GM19463 (cell line): ENCODE data around the gene AQP12B.
"Not testable (repeated sequence)": the region's sequence is repeated elsewhere in the genome, so short reads cannot be mapped to it uniquely, and the experiment has no call there.

Experiments used
- ATAC-seq: cut with Tn5 transposase; IDR thresholded peaks from one replicate; pipeline ENCODE4 v1.9.1; 2021; ENCODE audit warnings: mild to moderate bottlenecking, moderate library complexity; ENCODE audit not compliant: unreplicated experiment

AQP12B gene

DNA sequence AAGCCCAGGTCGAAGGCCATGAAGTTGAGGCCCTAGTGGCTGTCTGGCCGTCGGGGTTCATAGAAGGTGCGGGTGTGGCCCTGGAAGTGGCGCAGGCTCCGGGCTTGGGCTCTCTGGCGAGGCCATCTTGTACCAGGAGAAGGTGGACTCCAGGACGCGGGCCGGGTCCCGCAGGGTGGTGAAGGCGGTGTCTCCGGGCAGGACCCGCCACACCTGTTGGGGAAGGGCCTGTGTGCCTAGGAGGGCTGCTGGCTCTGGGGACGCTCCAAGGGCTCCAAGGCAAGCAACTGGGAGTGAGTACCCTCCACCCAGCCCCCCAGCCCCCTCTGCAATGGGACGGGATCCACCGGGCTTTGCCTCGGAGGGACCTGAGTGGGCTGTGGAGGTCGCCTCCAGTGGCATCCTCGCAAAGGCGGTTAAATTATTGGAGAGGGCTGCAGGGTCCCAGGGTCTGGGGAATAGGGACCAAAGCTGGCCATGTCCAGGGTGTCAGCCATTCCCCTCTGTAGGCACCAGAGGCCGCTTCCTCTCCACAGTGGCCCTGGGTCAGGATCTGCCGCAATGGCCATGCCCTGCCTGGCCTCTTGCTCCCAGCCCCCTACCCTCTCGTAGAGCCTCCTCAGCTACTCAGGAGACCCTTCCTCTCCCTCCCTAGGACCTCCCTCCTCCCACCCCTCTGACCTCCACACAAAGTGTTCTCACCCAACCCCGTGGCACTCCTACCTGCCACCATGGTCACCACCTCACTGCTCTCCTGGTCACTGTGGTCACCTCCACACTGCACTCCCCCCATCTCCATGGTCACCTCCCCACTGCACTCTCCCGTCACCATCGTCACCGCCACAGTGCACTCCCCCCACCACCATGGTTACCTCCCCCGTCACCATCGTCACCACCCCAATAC is 19.3 kb upstream of the AQP12B start:
- ATAC-seq = no peak

DNA sequence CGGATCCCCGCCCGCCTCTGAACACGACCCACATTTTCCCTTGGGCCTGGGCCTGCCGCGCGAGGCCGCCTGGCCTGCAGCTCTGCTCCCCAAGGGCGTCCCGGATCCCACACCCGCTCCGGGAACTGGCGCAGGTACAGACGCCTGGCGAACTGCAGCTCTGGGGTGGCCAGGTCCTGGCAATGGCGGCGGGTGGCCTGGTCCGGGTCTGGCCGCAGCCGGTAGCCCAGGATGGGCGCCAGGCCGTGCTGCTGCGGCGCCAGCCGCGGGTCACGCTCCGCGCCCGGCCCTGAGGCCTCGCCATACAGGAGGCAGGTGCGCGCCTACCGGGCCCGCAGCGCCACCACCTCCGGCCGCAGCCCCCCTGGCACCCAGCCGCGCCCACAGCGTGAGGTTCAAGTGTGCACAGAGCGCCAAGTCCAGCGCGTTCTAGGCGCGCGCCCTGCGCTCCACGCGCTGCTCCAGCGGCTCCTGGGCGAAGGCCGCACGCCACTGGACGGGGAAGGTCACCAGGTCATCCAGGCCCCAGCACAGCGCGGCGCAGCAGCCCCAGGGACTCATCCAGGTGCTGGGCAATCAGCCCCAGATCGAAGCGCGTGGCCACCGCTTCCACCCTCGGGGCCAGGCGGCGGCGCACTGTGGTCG is 18.5 kb upstream of the AQP12B start:
- ATAC-seq = no peak

DNA sequence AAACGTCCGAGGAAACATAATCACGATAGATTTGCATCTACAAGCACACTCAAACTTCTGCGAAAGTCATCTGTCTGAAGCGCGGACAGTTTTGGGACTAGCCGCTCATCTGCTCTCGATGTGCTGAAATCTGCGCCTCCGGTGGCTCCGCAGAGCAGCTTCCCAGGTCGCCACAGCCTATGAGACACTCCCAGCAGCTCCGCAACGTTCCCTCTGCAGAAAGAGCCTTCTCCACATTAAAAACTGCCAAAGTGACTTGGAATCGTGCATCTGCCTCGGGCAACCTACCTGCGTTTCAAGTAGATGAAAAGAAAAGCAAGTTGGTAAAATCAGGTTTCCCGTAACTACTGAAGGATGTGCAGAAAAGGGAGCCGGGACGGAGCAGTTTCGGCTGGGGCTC is 17.9 kb upstream of the AQP12B start:
- not testable (repeated sequence) for ATAC-seq

DNA sequence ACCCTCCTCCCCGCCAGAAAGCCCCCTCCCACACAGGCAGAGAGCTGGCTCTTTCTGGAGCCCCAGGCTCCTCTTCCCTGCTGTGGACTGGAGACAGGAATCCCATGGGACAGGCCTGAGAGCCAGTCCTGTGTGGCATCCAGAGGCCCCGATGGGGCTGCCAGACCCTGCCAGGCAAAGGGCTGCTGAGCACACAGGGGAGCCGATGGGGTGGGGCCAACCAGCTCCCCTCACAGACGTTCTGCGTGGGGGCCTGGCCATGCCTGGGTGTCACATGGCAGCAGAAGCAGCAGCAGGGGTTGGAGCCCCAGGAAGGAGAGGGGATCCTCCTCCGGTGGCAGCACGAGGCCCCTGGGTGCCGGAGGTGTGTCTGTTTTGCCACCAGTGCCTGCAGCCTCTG is 17.1 kb upstream of the AQP12B start:
- not testable (repeated sequence) for ATAC-seq

DNA sequence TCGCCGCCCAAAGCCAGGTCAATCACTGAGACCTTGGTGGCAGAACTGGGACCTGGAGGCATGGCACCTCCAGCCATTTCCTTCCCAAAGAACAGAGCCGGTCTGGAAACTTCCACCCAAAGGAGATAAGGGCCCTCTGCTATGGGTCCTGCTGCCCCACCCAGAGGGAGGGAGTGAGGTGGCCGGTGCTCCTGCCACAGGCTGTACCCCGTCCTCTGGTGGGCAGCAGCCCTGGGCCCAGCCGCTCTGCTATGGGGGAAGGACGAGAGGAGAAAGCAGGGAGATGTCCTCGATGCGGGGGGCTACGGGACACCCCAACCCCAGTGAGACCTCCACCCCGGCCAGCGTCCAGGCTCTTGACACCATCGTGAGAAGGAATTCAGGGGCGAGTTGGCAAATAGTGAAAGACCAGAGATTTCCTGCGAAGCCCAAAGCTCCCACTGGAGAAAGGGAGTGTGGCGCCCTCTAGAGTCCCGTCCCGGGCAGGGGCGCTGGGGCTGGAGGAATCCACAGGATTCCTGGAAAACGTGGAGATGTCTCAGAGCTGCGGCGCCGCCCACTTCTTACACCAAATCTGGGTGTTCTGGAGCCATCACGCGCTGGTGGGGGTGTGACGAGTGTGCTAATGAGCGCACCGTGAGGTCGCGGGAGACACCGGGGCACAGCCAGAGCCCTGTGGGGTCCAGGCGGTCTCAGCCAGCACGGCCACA is 16.3 kb upstream of the AQP12B start:
- not testable (repeated sequence) for ATAC-seq

DNA sequence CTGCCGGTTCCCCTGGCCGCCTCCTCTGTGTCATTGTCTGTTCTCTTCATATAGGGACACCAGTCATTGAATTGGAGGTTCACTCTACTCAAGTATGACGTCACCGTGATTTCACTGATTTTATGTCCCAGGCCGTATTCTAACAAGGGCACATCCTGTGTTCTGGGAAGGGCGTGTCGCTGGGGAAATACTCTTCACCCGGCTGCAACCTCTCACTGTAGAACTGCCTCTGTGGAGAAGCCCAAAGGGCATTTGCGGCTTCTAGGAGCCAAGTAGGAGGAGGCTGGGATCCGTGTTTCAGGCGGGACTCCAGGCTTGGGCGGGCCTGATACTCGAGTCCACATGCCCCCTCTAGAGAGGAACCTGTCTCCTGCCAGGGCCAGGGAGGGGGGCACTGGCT is 13.8 kb upstream of the AQP12B start:
- ATAC-seq = not testable (repeated sequence)

DNA sequence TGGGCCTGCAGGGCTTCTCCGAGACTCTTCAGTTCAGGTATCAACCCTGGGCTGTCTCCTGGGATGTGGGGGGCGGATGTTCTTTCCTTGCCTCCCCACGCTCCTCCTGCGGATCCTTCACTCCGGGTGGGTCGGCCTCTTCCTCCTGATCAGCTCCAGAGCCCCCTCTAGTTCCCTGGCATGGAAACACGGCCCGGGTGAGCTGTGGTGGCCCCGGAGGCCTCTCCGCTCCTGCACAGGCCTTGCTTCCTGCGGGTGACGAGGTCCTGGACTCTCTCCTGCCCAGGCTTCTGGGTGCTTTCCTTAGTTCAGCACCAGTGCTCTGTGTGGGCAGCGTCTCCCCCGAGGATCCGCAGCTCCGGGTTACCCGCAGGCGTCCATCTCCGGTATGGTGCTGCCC is 12.9 kb upstream of the AQP12B start:
- not testable (repeated sequence) for ATAC-seq

DNA sequence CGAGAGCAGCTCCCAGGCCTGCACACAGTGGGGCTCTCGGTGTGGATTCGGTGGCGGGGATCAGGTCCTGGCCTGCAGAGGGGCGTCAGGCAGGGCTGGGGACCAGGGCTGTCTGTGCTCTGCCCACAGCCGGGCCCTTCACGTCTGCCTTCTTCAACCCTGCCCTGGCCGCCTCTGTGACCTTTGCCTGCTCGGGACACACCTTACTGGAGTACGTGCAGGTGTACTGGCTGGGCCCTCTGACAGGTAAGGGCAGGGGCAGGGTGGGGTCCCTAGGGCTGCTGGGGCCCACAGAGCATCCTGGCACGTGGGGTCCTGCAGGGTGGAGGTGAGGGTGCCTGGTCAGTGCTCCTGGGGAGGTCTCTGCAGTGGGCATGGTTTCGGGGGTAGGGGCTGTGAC is 11.6 kb upstream of the AQP12B start:
- not testable (repeated sequence) for ATAC-seq

DNA sequence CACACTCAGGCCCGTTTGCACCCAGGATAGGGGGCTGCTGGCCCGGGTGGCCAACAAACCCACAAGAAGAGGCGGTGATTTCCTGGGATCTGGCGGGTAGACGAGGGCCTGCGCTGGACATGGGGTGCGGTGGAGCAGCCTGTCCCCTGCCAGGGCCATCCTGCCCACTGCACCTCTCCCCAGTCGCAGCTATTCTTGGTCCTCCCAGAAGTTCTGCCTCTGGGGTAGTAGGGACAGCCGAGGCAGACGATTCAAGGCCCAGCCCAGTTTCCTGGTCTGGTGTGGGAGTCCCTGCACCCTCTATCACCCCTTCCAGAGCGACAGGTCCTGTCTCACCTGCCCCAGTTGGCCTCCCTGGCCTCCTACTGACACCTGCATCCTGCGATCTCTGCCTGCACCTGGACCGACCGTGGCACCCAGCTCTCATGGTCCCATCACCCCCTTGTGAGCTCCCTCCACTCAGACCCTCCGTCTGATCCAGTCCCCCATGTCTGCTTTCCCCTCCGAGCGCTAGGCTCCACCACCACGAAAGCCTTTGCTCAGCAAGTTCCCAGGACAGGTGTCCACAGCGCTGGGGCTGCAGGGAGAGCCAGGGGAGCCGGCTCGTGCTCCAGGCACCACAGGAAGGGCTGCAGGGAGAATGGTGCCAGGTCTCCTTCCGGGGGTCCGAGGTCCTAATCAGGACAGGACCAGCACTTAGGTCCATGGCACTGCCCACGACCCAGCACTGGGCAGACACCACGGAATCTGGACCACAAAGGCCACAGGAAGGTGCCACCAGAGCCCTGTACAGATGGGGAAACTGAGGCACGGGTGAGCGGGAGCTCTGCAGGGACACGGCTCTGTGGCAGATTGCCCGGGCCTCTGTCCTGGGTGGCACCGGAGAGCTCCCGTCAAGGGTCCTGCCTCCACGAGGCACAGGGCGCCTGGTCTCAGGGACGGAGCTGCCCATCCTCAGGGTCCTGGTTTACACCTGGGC is 10.2 kb upstream of the AQP12B start:
- ATAC-seq = not testable (repeated sequence)

GRCh38 chr2:240691631-240692420 is 9.1 kb upstream of the AQP12B start, which contains the start of gene AQP12A:
TSS of gene AQP12A (plus strand) at chr2:240691866. CDS start at chr2:240691914, 48 bp downstream.
- ATAC-seq = not testable (repeated sequence)

DNA sequence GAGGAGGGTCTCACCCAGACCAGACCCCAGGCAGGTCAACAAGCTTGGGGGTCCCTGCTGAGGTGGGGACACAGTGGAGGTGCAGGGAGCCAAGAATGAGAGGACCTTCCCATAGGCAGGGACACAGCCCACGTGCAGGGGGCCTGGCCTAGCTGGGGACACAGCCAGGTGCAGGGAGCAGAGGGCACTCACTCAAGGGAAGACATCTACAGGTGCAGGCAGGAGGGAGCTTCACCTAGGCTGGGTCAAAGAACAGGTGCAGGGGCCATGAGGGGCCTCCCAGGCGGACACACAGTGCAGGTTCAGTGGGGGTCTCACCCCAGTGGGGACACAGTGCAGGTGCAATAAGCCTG is 8.4 kb upstream of the AQP12B start:
- ATAC-seq = not testable (repeated sequence)

DNA sequence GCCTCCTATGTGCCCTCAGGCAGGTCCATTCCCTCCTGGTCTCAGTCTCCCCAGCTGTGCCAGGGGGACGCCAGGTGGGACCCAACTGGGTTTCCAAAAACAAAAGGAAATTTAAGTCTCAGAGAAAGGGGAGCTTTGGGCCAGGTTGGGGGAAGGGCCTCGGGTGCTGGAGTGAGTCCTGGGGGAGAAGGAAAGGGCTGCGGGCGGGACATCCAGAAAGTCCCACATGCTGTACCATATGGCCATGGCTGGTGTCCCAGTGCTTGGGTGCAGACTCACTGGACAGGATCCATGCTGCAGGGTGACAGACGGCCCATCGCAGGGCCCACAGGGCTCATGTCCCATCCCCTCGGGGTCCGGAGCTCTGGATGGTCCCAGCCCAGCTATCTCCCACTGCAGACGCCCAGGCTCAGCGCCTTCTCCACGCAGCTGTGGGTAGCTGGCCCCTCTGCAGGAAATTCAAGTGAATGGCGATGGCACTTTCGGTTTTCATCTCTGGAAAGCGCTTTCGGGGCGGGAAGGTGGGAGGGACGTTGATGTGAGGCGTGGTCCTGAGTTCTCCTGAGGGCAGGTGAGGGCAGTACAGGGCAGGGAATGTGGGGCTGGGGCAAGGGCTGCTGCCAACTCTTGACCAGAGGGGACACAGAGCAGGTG is 7.9 kb upstream of the AQP12B start:
- ATAC-seq = not testable (repeated sequence)

DNA sequence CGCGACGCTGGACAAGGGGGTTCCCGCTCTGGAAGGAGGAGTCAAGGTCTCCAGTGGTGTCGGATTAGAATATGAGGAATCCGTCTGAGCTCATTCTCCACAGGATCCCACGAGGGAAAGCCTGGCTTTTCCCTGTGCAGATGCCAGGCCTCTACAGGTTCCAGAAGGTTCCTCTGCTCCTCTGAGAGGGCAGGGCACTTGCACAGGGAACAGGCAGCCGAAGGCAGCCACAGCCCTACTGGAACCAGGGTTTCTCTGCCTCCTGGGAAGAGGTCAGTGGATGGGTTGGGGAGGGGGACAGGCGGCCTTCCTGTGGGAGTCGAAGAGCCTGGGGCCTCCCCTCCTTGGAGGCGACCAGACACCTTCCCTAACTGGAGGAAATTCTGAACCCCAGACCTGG is 7.3 kb upstream of the AQP12B start:
- ATAC-seq = no peak

- ATAC-seq = no peak
Observed at GRCh38 chr2:240688553-240688919, 5.9 kb upstream of the AQP12B start.

DNA sequence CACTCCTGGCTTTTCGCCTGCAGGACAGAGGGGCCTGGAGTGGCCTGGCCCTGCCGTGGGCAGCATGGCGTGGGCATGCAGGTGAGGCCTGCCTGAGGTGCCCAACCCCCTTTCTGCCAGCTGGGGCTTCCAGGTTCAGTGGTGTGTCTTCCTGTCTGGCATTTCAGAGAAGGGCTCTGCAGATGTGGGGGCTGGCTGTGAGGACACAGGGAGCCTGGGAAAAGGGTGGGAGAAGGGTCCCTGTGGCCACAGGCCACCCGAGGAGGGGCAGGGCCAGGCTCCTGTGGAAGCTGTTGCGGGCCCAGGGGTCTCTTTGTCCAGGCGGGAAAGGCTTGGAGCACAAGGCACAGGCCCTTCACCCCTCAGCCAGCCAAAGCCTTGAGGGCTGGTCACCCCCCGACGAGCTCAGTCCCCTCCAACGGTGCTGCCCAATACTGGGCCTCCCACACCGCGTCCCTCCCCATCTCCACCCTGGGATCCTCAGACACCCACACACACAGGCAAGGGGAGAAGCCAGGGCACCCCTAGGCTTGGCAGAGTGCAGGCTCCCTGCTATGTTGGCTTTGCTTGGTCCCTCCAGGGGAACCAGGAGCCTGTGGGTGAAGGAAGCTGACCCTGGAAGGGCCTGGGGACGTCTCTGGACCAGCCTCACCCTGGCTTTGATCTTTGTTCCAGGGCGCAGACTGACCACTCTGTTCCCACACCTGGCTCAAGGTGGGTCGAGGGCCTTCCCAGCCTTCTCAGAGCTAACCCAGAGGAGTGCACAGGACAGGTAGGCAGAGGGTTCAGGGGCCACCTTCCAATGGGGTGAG is 5.3 kb upstream of the AQP12B start:
- no peak for ATAC-seq

DNA sequence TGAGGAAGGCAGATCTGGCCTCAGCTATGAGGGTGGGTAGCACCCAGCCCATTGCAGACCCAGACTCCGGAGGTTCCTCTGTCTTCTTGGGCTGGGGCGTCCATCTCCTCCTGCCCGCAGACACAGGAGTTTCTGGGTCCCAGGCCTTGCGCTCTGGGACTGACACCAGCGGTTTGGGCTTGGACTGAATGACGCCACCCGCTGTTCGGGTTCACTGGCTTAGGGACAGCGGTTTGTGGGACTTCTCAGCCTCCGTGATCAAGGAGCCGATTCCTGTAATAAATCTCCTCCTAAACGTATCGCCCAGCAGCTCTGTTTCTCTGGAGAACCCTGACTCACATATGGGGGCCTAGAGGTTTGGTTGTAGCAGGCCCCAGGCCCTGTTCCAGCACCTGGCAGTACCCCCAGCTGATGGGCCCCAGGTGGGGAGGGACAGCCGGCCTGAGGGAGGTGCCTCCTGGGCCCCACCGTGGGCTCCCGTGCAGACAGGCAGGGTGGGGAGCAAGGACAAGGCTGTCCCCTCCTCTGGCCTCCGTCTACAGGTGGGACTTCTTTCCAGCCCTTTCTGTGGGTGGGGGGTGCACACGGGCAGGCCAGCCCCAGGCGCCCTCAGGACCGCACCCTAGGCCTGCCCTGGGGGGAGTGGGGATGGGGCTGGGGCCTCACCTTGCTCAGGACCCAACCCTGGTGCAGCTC is 4.5 kb upstream of the AQP12B start:
- no peak for ATAC-seq

- ATAC-seq = no peak
Observed at GRCh38 chr2:240686460-240686859, 3.8 kb upstream of the AQP12B start.
